Neural progenitor cell (in vitro differentiated cells): ENCODE data around the gene DHRS3.

ENCODE experiments used
- CTCF ChIP-seq: fragments of 200-600 bp; sonication (generic); IDR thresholded peaks from 2 replicates; pipeline ENCODE4 v1.5.1; 2017; ENCODE audit warnings: antibody characterized with exemption, mild to moderate bottlenecking
- EZH2 ChIP-seq: fragments of 200-600 bp; sonication (generic); IDR thresholded peaks from 2 replicates; pipeline ENCODE4 v1.6.1; 2017; ENCODE audit warnings: antibody characterized with exemption, mild to moderate bottlenecking, moderate library complexity

DNA sequence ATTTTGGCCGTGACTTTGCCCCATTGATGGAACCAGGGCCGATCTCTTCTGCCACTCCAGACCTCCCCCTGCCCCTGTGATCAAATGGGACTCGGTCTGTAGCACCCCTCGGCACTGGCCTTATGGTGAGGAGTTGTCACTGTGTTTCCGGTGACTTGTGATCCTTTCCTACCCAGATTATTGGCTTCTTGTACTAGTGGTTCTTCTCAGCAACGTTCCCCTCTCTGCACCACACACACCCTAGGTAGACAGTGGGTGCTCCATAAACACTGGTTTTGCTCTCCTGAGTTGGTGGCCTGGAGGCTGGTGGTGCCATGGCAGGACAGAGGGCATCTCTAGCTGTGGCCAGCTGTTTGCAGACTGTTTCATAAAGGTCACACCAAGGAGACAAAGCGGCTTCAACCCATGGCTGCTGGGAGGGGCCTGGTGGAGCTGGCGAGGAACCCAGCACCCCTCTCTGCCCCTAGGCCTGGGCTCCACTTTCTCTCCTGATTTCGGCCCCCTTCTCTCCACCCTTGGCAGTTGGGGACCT lies 50.7 kb downstream of the DHRS3 start:
- no peak for TF ChIP-seq CTCF
- no peak for TF ChIP-seq EZH2
